Spleen (tissue), 7 donors: ENCODE data around the gene THRAP3.

Experiments
- CTCF ChIP-seq, 11 experiments: fragments of 200-600 bp in 7 of 11; fragments of 450-650 bp in 4 of 11; sonication (generic) in 4 of 11; IDR thresholded peaks in 8 of 11; conservative IDR thresholded peaks in 3 of 11; 1 replicate in 7 of 11; 2 replicates in 4 of 11; pipeline versions ENCODE4 v1.4.0 to v1.8.0; 2016 to 2021; ENCODE audit warnings: antibody characterized with exemption in 11 of 11, inconsistent platforms in 4 of 11, mild to moderate bottlenecking in 1 of 11
- POLR2A ChIP-seq, 3 donors: fragments of 450-650 bp; IDR thresholded peaks; one replicate each; pipeline ENCODE4 v1.5.1; 2017; ENCODE audit warnings: antibody characterized with exemption in 3 of 3, mild to moderate bottlenecking in 1 of 3
- POLR2AphosphoS5 ChIP-seq, 3 donors: sonication (generic); formaldehyde crosslinking; IDR thresholded peaks; one replicate each; pipeline ENCODE4 v1.5.1; 2017; ENCODE audit warnings: antibody characterized with exemption in 3 of 3
- donor health status: DM: no; HTN: no; CAD: no; lungs with moderate emphysema.
- donor health status: DM: no; HTN: no; CAD: no.
- donor health status: DM: no; HTN: no; CAD: no.

GRCh38 chr1:36344395-36344680 lies 120.1 kb downstream of the THRAP3 start:
- TF ChIP-seq POLR2A (IDR thresholded peaks at IDR 0.05) (no peak), CTCF (IDR thresholded peaks at IDR 0.05 in 8 of 11, conservative IDR thresholded peaks at IDR 0.05 in 3 of 11) (no peak), POLR2AphosphoS5 (IDR thresholded peaks at IDR 0.05) (no peak)
